ENCODE data around the gene DGKH.

DGKH gene

GRCh38 chr13:42028113-42028799 lies 20.2 kb upstream of the DGKH start:
- H3K4me3 ChIP-seq (ENCODE audit: low read depth, low read length): no peak overlapping the region
- TF ChIP-seq, protein P1, sequence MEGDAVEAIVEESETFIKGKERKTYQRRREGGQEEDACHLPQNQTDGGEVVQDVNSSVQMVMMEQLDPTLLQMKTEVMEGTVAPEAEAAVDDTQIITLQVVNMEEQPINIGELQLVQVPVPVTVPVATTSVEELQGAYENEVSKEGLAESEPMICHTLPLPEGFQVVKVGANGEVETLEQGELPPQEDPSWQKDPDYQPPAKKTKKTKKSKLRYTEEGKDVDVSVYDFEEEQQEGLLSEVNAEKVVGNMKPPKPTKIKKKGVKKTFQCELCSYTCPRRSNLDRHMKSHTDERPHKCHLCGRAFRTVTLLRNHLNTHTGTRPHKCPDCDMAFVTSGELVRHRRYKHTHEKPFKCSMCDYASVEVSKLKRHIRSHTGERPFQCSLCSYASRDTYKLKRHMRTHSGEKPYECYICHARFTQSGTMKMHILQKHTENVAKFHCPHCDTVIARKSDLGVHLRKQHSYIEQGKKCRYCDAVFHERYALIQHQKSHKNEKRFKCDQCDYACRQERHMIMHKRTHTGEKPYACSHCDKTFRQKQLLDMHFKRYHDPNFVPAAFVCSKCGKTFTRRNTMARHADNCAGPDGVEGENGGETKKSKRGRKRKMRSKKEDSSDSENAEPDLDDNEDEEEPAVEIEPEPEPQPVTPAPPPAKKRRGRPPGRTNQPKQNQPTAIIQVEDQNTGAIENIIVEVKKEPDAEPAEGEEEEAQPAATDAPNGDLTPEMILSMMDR (IDR thresholded peaks at IDR 0.05; ENCODE audit: control insufficient read depth, extremely low read depth, insufficient read depth): no peak
- no peak for DNase-seq (ENCODE audit: low read depth)

GRCh38 chr13:42035905-42036521 lies 12.4 kb upstream of the DGKH start:
- TF ChIP-seq, protein P1 (IDR thresholded peaks at IDR 0.05; ENCODE audit: control insufficient read depth, extremely low read depth, insufficient read depth): no peak
- DNase-seq (ENCODE audit: low read depth): no peak
- no peak overlapping the region for H3K4me3 ChIP-seq (ENCODE audit: low read depth, low read length)

DNA sequence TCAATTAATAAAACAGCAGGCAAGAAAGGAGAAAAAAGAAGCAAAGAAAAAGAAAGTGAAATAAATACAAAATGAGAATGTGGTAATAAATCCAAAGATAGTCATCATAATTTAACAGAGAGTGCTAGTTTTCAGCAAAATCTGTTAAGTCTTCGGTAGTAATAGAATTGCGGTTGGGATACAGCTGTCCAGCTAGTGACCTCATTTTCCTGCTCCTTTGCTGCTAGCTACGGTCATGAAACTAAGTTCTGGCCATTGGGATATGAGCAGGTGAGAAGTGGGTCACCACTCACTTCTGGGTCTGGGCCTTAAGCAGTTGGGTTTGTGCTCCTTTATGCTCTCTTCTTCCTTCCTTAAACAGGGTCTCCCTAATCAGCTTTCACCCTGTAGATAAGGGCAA lies 11.7 kb upstream of the DGKH start:
- DNase-seq (ENCODE audit: low read depth): no peak
- TF ChIP-seq, protein P1 (IDR thresholded peaks at IDR 0.05; ENCODE audit: control insufficient read depth, extremely low read depth, insufficient read depth): no peak
- H3K4me3 ChIP-seq (ENCODE audit: low read depth, low read length): no peak overlapping the region

GRCh38 chr13:42038661-42039456 lies 9.6 kb upstream of the DGKH start:
- no peak overlapping the region for H3K4me3 ChIP-seq (ENCODE audit: low read depth, low read length)
- TF ChIP-seq, protein P1 (IDR thresholded peaks at IDR 0.05; ENCODE audit: control insufficient read depth, extremely low read depth, insufficient read depth): no peak
- no peak for DNase-seq (ENCODE audit: low read depth)

DNA sequence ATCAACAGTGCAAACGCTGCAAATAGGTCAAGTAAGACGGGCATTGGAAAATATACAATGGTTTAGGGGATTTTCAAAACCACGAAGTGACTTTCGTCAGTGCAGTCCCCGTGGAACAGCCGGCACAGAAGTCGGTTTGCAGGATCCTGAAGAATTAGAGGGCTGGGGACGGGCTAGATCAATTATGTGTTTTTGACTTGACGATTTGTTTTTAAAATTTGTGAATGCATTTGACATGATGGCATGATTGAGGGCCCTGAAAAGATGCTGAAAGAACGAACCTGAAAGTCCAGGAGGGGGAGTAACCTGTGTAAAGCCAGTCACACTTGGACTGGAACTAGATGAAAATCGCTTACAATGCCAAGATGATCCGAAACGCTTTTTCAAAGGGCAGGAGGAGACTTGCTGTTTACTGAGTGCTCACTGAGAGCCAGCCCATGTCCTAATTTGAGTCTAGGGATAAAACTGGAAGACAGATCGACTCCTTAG lies 8.9 kb upstream of the DGKH start:
- H3K4me3 ChIP-seq (ENCODE audit: low read depth, low read length): peak overlapping the region; percentile 61
- TF ChIP-seq, protein P1 (IDR thresholded peaks at IDR 0.05; ENCODE audit: control insufficient read depth, extremely low read depth, insufficient read depth): no peak
- no peak for DNase-seq (ENCODE audit: low read depth)

GRCh38 chr13:42039946-42040729 lies 8.3 kb upstream of the DGKH start:
- TF ChIP-seq, protein P1 (IDR thresholded peaks at IDR 0.05; ENCODE audit: control insufficient read depth, extremely low read depth, insufficient read depth): no peak
- peak overlapping the region; percentile 61 for H3K4me3 ChIP-seq (ENCODE audit: low read depth, low read length)
- DNase-seq (ENCODE audit: low read depth): no peak
